ENCODE data around the gene ITGB6.

Gene ITGB6

DNA sequence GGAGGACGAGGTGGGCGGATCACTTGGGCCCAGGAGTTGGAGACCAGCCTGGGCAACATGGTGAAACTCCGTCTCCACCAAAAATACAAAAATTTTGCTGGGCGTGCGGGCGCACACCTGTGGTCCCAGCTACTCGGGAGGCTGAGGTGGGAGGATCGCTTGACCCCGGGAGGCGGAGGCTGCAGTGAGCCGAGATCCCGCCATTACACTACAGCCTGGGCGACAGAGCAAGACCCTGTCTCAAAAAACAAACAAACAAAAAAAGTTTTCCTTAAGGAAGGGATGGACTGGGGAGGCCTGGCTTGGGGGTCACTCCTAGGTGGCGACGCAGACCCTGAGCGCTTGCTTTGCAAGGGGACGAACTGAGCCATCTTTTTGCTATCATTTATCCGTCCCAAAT, 138.5 kb downstream of the ITGB6 start:
- no peak overlapping the region for H3K27ac ChIP-seq
- TF ChIP-seq, protein P1, sequence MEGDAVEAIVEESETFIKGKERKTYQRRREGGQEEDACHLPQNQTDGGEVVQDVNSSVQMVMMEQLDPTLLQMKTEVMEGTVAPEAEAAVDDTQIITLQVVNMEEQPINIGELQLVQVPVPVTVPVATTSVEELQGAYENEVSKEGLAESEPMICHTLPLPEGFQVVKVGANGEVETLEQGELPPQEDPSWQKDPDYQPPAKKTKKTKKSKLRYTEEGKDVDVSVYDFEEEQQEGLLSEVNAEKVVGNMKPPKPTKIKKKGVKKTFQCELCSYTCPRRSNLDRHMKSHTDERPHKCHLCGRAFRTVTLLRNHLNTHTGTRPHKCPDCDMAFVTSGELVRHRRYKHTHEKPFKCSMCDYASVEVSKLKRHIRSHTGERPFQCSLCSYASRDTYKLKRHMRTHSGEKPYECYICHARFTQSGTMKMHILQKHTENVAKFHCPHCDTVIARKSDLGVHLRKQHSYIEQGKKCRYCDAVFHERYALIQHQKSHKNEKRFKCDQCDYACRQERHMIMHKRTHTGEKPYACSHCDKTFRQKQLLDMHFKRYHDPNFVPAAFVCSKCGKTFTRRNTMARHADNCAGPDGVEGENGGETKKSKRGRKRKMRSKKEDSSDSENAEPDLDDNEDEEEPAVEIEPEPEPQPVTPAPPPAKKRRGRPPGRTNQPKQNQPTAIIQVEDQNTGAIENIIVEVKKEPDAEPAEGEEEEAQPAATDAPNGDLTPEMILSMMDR (IDR thresholded peaks at IDR 0.05) = no peak
- no peak for TF ChIP-seq ZFX (IDR thresholded peaks at IDR 0.05; ENCODE audit: borderline replicate concordance)

DNA sequence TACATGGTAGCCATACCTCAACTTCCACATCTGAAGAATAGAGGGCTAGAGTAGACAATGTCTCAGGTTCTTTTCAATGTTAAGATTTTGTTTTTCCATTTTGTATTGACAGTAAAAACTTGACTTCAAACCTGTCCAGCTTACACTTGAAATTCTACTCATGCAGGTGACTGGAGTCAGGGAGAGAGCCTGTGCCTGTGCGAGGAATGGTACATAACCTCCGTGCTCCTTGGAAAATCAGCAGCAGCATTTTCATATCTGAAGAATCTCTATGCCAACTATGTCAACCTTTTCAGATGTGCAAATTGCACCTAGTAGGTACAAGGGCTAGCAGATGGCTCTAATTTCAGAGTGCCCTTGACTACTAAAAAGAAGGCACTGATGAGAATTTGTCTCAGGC, 139.8 kb downstream of the ITGB6 start:
- no peak for TF ChIP-seq ZFX (IDR thresholded peaks at IDR 0.05; ENCODE audit: borderline replicate concordance)
- no peak overlapping the region for H3K27ac ChIP-seq

DNA sequence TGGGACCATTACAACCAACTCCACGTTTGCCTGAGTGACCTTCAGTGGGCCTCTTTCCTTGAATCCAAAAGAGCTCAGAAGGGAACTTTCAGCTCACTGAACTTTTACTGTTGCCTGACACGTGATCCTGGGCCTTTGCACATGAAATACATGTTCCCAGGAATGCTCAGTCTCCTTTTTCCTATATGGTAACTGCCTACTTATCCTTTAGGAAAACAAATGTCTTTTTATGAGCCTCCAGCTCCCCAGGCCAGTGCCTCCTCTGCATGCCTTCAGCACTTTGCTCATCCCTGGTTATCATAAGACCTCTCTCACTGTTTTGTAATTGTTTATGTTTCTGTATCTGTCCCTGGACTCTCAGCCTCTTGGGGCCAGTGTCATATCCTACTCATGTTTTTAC, 142.7 kb downstream of the ITGB6 start:
- H3K27ac ChIP-seq = no peak overlapping the region
- no peak for TF ChIP-seq ZFX (IDR thresholded peaks at IDR 0.05; ENCODE audit: borderline replicate concordance)
- TF ChIP-seq, protein P1 (IDR thresholded peaks at IDR 0.05) = no peak

DNA sequence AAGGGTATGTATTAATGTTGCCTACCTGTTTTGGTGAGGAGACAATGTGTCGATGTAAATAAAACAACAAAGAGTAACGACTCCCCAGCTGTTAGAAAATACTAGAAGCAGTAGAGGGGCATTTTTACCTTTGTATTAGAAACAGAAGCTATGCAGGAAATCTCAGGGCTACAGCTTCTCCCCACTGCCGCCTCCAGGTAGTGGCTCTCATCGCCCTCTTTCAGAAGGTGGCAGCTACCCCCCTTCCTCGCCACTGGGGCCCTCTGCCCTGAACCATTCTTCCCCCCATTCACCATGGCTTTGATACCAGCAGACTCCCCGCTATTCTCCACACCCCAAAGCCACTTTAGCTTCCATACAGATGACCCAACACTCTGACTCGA, 144.4 kb downstream of the ITGB6 start:
- no peak overlapping the region for H3K27ac ChIP-seq
- TF ChIP-seq, protein P1 (IDR thresholded peaks at IDR 0.05) = no peak
- TF ChIP-seq ZFX (IDR thresholded peaks at IDR 0.05; ENCODE audit: borderline replicate concordance) = no peak

DNA sequence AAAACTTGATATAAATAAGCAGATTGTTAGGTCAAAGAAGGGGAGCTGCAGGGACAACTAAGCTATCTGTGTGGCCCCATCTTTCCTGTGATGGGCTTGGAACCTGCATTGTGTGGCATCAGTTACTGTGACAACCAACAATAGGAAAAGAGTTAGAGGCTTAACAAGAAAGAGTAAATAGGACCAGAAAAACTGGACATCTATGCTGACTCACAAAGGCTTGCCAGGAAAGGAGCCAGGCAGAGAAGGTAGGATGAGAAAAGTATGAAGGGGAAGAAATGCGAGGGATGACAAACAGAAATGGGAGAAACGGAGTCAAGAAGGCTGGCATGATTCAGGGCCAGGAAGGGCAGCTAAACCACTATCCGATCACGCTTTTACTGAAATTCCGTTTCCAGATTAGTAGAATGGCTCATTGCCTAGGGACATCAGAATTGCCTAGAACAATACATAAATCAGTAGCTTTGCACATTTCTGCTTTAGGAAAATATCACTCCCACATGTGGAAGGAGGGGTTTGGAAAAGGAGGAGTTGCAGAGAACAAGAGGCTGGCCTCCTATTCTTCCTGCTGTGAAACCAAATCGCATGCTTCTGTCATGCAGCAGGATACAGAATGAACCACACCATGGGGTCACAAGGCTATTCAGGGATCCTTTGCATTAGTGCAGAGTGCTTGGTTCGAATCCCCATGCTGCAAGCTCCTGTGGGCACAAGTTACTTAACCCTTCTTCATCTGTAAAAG, 144.9 kb downstream of the ITGB6 start:
- TF ChIP-seq, protein P1 (IDR thresholded peaks at IDR 0.05) = no peak
- no peak for TF ChIP-seq ZFX (IDR thresholded peaks at IDR 0.05; ENCODE audit: borderline replicate concordance)

DNA sequence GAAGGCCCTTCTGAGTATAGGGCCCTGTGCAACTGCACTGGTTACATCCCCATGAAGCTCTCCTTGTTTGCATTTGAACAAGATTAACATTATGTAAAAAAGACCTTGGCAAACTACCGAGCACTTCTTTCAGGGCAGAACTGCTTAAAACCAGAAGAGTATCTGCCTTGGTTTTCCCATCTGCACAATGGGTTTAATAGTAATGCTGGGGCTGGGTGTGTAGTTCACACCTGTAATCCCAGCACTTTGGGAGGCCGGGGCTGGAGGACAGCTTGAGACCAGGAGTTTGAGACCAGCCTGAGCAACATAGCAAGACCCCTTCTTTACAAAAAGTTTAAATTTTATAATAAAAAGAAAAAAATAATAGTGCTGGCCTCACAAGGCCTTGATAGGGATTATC, 146.1 kb downstream of the ITGB6 start:
- H3K27ac ChIP-seq = no peak overlapping the region
- TF ChIP-seq, protein P1 (IDR thresholded peaks at IDR 0.05) = no peak
- TF ChIP-seq ZFX (IDR thresholded peaks at IDR 0.05; ENCODE audit: borderline replicate concordance) = no peak

More for the DNA sequence above, 144.9 kb downstream of the ITGB6 start:
- no peak overlapping the region for H3K27ac ChIP-seq

DNA sequence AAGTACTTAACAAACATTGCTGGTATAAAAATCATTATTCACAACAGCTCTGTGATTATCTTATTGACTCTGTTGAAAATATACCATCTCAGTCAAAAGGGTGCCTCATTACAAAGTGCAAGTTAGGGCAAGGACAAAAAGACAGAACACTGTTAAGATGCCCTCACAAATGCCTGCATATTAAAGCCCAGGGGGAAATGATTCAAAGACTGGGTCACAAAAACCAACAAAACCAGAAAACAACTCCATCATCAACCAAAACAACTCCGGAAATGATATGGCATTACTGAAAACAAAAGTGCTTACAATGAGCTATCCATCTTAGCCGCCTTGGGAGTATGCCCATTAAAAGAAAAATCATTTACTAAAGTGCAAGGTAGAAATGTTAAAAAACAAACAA, 147.5 kb downstream of the ITGB6 start:
- H3K27ac ChIP-seq = no peak overlapping the region
- TF ChIP-seq ZFX (IDR thresholded peaks at IDR 0.05; ENCODE audit: borderline replicate concordance) = no peak
- TF ChIP-seq, protein P1 (IDR thresholded peaks at IDR 0.05) = no peak

DNA sequence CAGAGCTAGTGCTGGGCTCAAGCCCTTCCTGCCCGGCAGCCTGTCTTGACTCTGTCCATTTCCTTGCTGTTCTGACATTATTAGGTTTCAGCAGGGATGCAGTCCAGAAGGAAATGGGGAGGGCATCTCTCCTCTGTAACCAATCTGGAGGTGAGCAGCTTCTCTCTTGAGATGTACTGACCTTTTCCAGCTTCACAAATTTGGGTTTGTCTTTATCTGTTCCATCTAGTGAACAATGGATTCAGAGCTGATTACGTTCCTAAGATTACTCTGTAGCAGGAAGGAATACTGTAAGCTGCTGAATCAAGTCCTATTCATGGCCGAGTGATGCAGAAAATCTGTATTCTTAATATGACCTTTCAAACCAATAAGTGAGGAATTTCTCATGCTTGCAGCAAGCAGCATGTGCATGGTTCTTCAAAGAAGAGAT, 148.7 kb downstream of the ITGB6 start:
- TF ChIP-seq, protein P1 (IDR thresholded peaks at IDR 0.05) = no peak
- no peak for TF ChIP-seq ZFX (IDR thresholded peaks at IDR 0.05; ENCODE audit: borderline replicate concordance)
- H3K27ac ChIP-seq = no peak overlapping the region
